IPS-18a (cell line): ENCODE results near the gene OR6F1.
"Not testable (repeated sequence)": the region's sequence is repeated elsewhere in the genome, so short reads cannot be mapped to it uniquely, and the experiment has no call there.

Experiments
- H3K27ac ChIP-seq: one replicate; pipeline ENCODE4 v1.5.1; 2013; ENCODE audit warnings: low read length
- H3K27me3 ChIP-seq: one replicate; pipeline ENCODE4 v1.6.1; 2013; ENCODE audit warnings: mild to moderate bottlenecking, low read length; ENCODE audit not compliant: control insufficient read depth, insufficient read depth
- H3K36me3 ChIP-seq: one replicate; pipeline ENCODE4 v1.6.1; 2013; ENCODE audit warnings: low read depth, low read length; ENCODE audit not compliant: control insufficient read depth
- H3K4me1 ChIP-seq: one replicate; pipeline ENCODE4 v1.6.1; 2013; ENCODE audit warnings: low read depth, low read length; ENCODE audit not compliant: control insufficient read depth
- H3K4me3 ChIP-seq: one replicate; pipeline ENCODE4 v1.5.1; 2013; ENCODE audit warnings: low read length
- H3K9ac ChIP-seq: one replicate; pipeline ENCODE4 v1.6.1; 2013; ENCODE audit warnings: mild to moderate bottlenecking, low read length, moderate library complexity
- H3K9me3 ChIP-seq: one replicate; pipeline ENCODE4 v1.6.1; 2013; ENCODE audit warnings: low read depth, low read length; ENCODE audit not compliant: control insufficient read depth

Gene OR6F1

DNA sequence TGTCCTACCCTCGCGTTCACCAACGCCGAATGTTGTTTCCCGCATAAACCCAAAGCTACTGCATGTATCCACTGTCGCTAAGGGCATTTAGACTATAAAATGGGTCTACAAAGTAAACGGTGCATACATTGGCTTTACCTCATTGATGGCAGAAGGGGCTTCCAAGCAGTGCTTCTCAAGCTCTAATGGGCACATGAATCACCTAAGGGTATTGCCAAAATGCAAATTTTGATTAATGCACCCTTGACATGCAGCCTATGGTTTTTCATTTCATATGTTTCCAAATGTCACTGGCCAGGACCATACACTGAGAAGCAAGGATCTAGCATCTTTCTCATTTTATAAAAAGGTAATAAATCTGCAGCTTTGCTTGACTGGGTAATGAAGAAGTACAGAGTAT, 2.7 kb downstream of the OR6F1 start:
- H3K27ac ChIP-seq: no peak overlapping the region
- H3K9me3 ChIP-seq: peaks cover 7% of the 10 kb centered on the region
- no peaks in the 10 kb centered on the region for H3K4me1 ChIP-seq
- H3K9ac ChIP-seq: no peak overlapping the region
- no peak overlapping the region for H3K4me3 ChIP-seq
- no peaks in the 10 kb centered on the region for H3K27me3 ChIP-seq
- no peaks in the 10 kb centered on the region for H3K36me3 ChIP-seq

DNA sequence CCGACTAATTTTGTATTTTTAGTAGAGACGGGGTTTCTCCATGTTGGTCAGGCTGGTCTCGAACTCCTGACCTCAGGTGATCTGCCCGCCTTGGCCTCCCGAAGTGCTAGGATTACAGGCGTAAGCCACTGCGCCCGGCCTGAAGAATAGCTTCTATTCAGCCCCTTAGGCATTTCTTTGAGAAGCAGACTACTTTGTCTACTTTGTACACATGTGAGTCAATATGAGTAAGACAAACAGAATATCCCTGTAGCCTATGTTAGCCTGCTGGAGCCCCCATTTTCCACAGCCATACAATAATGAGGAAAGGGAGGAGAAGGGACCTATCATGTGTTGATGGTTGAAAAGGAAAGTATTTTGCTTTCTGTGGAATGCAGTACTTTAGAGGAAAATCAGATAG, 5.8 kb downstream of the OR6F1 start:
- not testable (repeated sequence) for H3K4me3 ChIP-seq, H3K36me3 ChIP-seq, H3K4me1 ChIP-seq, H3K27ac ChIP-seq, H3K9ac ChIP-seq, H3K27me3 ChIP-seq
- H3K9me3 ChIP-seq: peaks cover 11% of the 10 kb centered on the region

DNA sequence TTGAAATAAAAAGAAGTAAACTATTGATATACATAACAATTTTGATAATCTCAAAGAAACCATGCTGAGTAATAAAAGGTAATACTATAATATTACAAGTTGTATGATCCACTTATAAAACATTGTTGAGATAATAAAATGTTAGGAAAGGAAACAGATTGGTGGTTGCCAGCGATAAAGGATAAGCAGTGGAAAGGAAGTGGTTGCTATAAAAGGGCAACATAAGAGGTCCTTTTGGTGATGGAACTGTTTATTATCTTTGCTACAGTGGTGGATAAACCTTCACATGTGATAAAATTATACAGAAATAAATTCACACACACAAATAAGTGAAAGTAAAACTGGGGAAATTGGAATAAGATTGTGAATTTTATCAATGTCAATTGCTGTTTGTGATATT, 15.1 kb downstream of the OR6F1 start:
- no peak overlapping the region for H3K4me3 ChIP-seq
- H3K27me3 ChIP-seq: no peaks in the 10 kb centered on the region

DNA sequence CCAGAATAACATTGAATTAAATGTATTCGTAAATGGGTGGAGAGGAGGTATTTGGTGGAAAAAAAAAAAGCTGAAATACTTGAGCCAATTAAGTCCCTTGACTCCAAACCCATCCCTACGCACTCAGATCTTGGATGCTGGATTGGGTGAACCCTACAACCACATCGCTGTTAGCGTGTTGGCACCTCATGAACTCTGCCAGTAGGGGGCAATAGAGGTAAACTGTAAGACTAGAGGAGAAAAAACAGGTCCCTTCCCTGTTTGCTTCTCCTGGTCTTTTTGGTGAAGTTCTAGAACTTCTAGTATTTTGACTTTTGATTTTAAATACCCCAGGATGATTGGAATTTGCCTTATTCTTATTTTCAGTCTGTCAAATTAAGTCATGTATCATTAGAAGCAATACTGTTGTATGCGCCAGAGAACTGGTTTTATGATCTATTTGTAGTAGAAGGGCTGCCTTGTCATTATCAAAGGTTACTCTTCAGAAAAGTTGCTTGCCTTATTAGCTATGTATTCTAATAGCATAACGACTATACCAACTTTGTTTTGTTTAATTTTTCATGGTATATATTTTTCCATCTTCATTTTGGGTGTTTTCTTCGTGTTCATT, 35.1 kb downstream of the OR6F1 start:
- Histone ChIP-seq H3K4me1 (no peaks in the 10 kb centered on the region), H3K27me3 (no peaks in the 10 kb centered on the region), H3K9ac (no peak overlapping the region), H3K9me3 (no peaks in the 10 kb centered on the region), H3K27ac (no peak overlapping the region), H3K36me3 (no peaks in the 10 kb centered on the region), H3K4me3 (no peak overlapping the region)

More for the DNA sequence above, 15.1 kb downstream of the OR6F1 start:
- Histone ChIP-seq H3K27ac (no peak overlapping the region), H3K36me3 (no peaks in the 10 kb centered on the region), H3K4me1 (no peaks in the 10 kb centered on the region), H3K9me3 (peaks cover 13% of the 10 kb centered on the region), H3K9ac (no peak overlapping the region)

DNA sequence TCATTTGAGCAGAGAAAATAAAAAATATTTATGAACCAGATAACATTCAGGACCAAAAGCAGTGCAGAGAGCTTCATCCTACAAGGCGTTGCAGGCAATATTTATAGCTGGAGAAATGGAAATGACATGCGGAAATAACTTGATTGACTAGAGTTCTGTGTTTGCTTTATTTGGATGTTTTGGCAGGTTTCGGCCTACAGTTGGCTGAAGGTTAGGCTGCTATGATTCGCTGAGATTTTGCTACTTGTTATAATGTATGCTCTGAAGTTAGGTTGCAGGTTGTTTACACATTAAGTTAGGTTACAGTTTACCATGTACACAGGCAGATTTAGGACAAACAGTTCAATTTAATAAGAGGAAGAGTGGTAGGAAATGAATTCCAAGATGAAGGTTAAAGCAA, 36.3 kb downstream of the OR6F1 start:
- H3K4me1 ChIP-seq: no peaks in the 10 kb centered on the region
- no peaks in the 10 kb centered on the region for H3K9me3 ChIP-seq
- no peaks in the 10 kb centered on the region for H3K27me3 ChIP-seq
- H3K36me3 ChIP-seq: no peaks in the 10 kb centered on the region
- no peak overlapping the region for H3K9ac ChIP-seq
- H3K4me3 ChIP-seq: no peak overlapping the region
- no peak overlapping the region for H3K27ac ChIP-seq

DNA sequence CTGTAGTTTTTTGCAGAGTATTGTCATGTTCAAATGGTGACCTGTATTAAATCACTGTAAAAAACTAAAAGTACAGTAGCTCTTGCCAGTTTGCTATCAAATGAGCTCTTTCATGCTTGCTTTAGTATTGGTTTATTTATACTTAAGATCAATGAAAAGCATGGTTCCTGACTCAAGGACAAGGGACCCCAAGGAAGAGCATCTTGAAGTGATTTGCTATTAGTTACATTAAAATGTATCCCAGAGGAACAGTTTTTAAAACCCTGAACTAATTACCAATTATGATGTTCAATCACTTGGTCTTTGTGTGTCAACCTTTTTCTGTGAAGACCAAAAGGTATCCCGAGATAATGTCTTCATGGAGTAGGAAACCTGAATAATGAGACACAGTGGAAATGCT, 36.8 kb downstream of the OR6F1 start, which contains the start of gene OR13G1:
Gene OR13G1 (minus strand): TSS at position 101 of the 400 bp plus-strand sequence. CDS start 6,698 bp downstream, outside the sequence.
- H3K4me3 ChIP-seq: no peak within 1 kb of the TSS
- no peak within 1 kb of the TSS for H3K27ac ChIP-seq
- no peak within 1 kb of the TSS for H3K9ac ChIP-seq
- H3K36me3 ChIP-seq: no peaks in the 10 kb centered on the region
- no peaks in the 10 kb centered on the region for H3K4me1 ChIP-seq
- no peaks in the 10 kb centered on the region for H3K27me3 ChIP-seq
- H3K9me3 ChIP-seq: no peaks in the 10 kb centered on the region

DNA sequence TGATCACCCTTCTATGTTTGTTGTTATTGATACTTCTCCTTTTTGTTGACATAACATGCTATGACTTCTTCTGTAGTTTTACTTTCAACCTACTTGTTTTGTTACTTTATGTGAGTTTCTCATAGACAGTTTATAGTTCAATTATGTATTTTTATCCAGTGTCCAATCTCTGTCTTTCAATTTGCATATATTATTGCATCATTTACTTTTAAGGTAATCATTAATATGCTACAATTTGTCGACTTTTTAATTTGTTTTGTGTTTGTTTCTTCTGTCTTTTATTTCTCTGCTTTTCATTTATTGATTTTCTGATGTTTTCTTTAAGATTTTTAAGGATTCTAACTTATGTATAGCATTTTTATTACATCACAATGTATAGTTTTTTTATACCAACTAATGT, 47.2 kb downstream of the OR6F1 start:
- Histone ChIP-seq H3K4me1 (no peaks in the 10 kb centered on the region), H3K27ac (no peak overlapping the region), H3K9ac (no peak overlapping the region), H3K36me3 (no peaks in the 10 kb centered on the region), H3K4me3 (no peak overlapping the region), H3K9me3 (peaks cover 4% of the 10 kb centered on the region), H3K27me3 (no peaks in the 10 kb centered on the region)
